ENCODE data around the gene CLCF1. TPM values are rescaled to one million over a fixed set of nuclear protein-coding genes. Genes with fewer than 3 reads are reported as not detected.

The CLCF1 gene
- total and polyA plus RNA-seq, 2 donors (not counting 3 experiments of a cell fraction or from before 2014, with no cell fraction given) = 5.8 to 6.5 TPM

- intact Hi-C loops (cut with micrococcal nuclease) (no loop called here), dilution Hi-C loops (cut with MboI; ENCODE audit: extremely low pct_ligation_motif_present, low sequenced_read_pairs) (no loop called here)
- Histone ChIP-seq H3K9me1 (replicated peaks; ENCODE audit: control insufficient read depth, extremely low read depth, insufficient read depth, low read length) (no peaks in the 10 kb centered on the region), H4K20me1 (replicated peaks; ENCODE audit: control insufficient read depth, extremely low read depth, insufficient read depth, low read length) (no peaks in the 10 kb centered on the region), H3K4me2 (ENCODE audit: insufficient read depth, low read length) (no peak overlapping the region), H3K9ac (replicated peaks; ENCODE audit: extremely low read depth, insufficient read depth, low read length) (no peak overlapping the region), H3K79me2 (ENCODE audit: control insufficient read depth, insufficient read depth, low read length) (peaks cover 4% of the 10 kb centered on the region), H3K36me3 (ENCODE audit: control insufficient read depth in 2 of 2, extremely low read depth in 1 of 2, insufficient read depth in 2 of 2, low read length in 2 of 2) (peaks cover 6 to 21% of the 10 kb centered on the region in 2 experiments), H3K9me3 (replicated peaks; ENCODE audit: control insufficient read depth, insufficient read depth, low read length) (no peaks in the 10 kb centered on the region), H3K27me3 (ENCODE audit: control insufficient read depth in 2 of 2, insufficient read depth in 2 of 2, low read length in 2 of 2) (no peaks in the 10 kb centered on the region), H3K4me3 (replicated peaks in 1 of 3; ENCODE audit: insufficient read depth in 1 of 3, low read depth in 1 of 3, low read length in 3 of 3) (no peak overlapping the region), H2AFZ (ENCODE audit: low read depth, low read length) (no peak overlapping the region), H3K27ac (ENCODE audit: insufficient read depth, low read depth, low read length) (no peak overlapping the region), H3K4me1 (ENCODE audit: control insufficient read depth, extremely low read depth, insufficient read depth, low read length) (peaks cover 15% of the 10 kb centered on the region)
- CTCF ChIA-PET = interaction anchor here (1.5 kb wide), 1 partner anchor 12 kb away, joined by 6 read pairs; no protein-coding TSS in a partner anchor
- DNase-seq (ENCODE audit: low read depth, low spot score) (no peak), FAIRE-seq (no peak)
- TF ChIP-seq FOS (IDR thresholded peaks at IDR 0.05; ENCODE audit: borderline replicate concordance, insufficient read depth, low read length) (no peak), JUN (IDR thresholded peaks at IDR 0.05; ENCODE audit: borderline replicate concordance, insufficient read depth, insufficient read length, low read depth) (no peak), EZH2 (IDR thresholded peaks at IDR 0.05; ENCODE audit: borderline replicate concordance, low read depth, low read length, severe bottlenecking) (no peak), MYC (IDR thresholded peaks at IDR 0.05; ENCODE audit: low read depth, low read length) (no peak), CTCF (IDR thresholded peaks at IDR 0.05; ENCODE audit: extremely low read depth in 1 of 2, insufficient read depth in 1 of 2, low read depth in 1 of 2, low read length in 2 of 2) (no peak), POLR2AphosphoS5 (IDR thresholded peaks at IDR 0.05; ENCODE audit: insufficient read depth, low read depth, low read length) (no peak), MAX (IDR thresholded peaks at IDR 0.05; ENCODE audit: insufficient read depth, insufficient read length) (no peak), GATA2 (IDR thresholded peaks at IDR 0.05; ENCODE audit: insufficient read depth, insufficient read length, low read depth, low read length) (no peak), POLR2A (IDR thresholded peaks at IDR 0.05; ENCODE audit: low read depth, low read length) (no peak)
- BruUV-seq (replicated peaks) = no TSS peak
- POLR2A ChIA-PET = no interaction called here
These were observed 20.6 kb upstream of the CLCF1 start for GRCh38 chr11:67393990-67394389.

Measured in endothelial cell of umbilical vein (primary cell).